K562 (cell line): ENCODE data around the gene MFAP5. TPM values are rescaled to one million over a fixed set of nuclear protein-coding genes. Genes with fewer than 3 reads are reported as not detected.

Experiments used
- CXXC5 ChIP-seq: fragments of 250-450 bp; sonication (Bioruptor Pico); IDR thresholded peaks from 2 replicates; pipeline ENCODE4 v1.8.0; 2022; ENCODE audit warnings: inconsistent platforms, mild to moderate bottlenecking, moderate library complexity
- FOXK1 ChIP-seq: sonication (generic); formaldehyde crosslinking; IDR thresholded peaks from 2 replicates; pipeline ENCODE4 v1.8.0; 2022; ENCODE audit warnings: missing genetic modification reagents, mild to moderate bottlenecking, borderline replicate concordance
- MCM7 ChIP-seq, 2 experiments: fragments of 450-650 bp; IDR thresholded peaks; 2 replicates each; pipeline ENCODE4 v1.6.1; 2016 to 2018
- NCOR1 ChIP-seq: fragments of 450-650 bp; IDR thresholded peaks from 2 replicates; pipeline ENCODE4 v1.6.1; 2016; ENCODE audit warnings: mild to moderate bottlenecking, moderate library complexity
- PHF20 ChIP-seq: fragments of 450-650 bp; IDR thresholded peaks from 2 replicates; pipeline ENCODE4 v1.6.1; 2018; ENCODE audit not compliant: partially characterized antibody
- PTRF ChIP-seq: fragments of 450-650 bp; IDR thresholded peaks from 2 replicates; pipeline ENCODE4 v1.6.1; 2016; ENCODE audit warnings: mild to moderate bottlenecking, missing genetic modification characterization, missing compliant biosample characterization
- SAFB ChIP-seq: fragments of 200-400 bp; formaldehyde crosslinking; IDR thresholded peaks from 2 replicates; pipeline ENCODE4 v1.6.1; 2017; ENCODE audit warnings: low read depth, low read length, borderline replicate concordance
- TBP ChIP-seq: optimal IDR thresholded peaks from 2 replicates; pipeline ENCODE3; 2011; ENCODE audit warnings: low read depth, low read length, improper control_type of control experiment
- ZNF507 ChIP-seq: conservative IDR thresholded peaks from 2 replicates; pipeline ENCODE4 v1.6.1; 2017; ENCODE audit warnings: missing genetic modification characterization, missing compliant biosample characterization
- polyA plus RNA-seq, 8 experiments: library from polyadenylated mRNA; depleted of rRNA in 4 of 8; stranded (reverse) in 5 of 8; unstranded in 3 of 8; fragments of >200 nt; fragmentation: Nextera tagmentation in 2 of 8; fragmentation: Illumina TruSeq in 1 of 8; extraction: Ambion mirVana in 2 of 8; extraction: Trizol in 1 of 8; gene quantifications; 2 replicates each; pipeline versions ENCODE4 v1.2.1 to v1.2.3, GENCODE V29; 2011 to 2014; ENCODE audit warnings: inconsistent platforms in 1 of 8, missing spikeins in 1 of 8
- total RNA-seq, 7 experiments: library from RNA; depleted of rRNA in 6 of 7; stranded (reverse); fragments of >200 nt in 6 of 7; fragmentation: Illumina TruSeq in 2 of 7; extraction: Trizol in 2 of 7; gene quantifications; 2 replicates each; pipeline versions ENCODE4 v1.2.1 to v1.2.3, GENCODE V29; 2011 to 2021; ENCODE audit warnings: low replicate concordance in 1 of 7
- TF ChIP-seq, protein P1 (sequence below), 2 experiments: fragments of 450-650 bp in 1 of 2; sonication (generic) in 1 of 2; formaldehyde crosslinking in 1 of 2; IDR thresholded peaks; 2 replicates each; pipeline versions ENCODE4 v1.7.1 to v1.9.0; 2016 to 2022; ENCODE audit warnings: inconsistent platforms in 1 of 2, mild to moderate bottlenecking in 1 of 2, missing genetic modification reagents in 1 of 2
- TF ChIP-seq, protein P2 (sequence below): sonication (generic); formaldehyde crosslinking; IDR thresholded peaks from 2 replicates; pipeline ENCODE4 v1.8.1; 2022; ENCODE audit warnings: missing genetic modification reagents

MFAP5 gene
- total and polyA plus RNA-seq, 9 of the 15 experiments (the other 6 are each of a cell fraction or from before 2014, with no cell fraction given) = not detected

GRCh38 chr12:8642775-8643174, 19.9 kb downstream of the MFAP5 start (continued):
- TF ChIP-seq, protein P1, sequence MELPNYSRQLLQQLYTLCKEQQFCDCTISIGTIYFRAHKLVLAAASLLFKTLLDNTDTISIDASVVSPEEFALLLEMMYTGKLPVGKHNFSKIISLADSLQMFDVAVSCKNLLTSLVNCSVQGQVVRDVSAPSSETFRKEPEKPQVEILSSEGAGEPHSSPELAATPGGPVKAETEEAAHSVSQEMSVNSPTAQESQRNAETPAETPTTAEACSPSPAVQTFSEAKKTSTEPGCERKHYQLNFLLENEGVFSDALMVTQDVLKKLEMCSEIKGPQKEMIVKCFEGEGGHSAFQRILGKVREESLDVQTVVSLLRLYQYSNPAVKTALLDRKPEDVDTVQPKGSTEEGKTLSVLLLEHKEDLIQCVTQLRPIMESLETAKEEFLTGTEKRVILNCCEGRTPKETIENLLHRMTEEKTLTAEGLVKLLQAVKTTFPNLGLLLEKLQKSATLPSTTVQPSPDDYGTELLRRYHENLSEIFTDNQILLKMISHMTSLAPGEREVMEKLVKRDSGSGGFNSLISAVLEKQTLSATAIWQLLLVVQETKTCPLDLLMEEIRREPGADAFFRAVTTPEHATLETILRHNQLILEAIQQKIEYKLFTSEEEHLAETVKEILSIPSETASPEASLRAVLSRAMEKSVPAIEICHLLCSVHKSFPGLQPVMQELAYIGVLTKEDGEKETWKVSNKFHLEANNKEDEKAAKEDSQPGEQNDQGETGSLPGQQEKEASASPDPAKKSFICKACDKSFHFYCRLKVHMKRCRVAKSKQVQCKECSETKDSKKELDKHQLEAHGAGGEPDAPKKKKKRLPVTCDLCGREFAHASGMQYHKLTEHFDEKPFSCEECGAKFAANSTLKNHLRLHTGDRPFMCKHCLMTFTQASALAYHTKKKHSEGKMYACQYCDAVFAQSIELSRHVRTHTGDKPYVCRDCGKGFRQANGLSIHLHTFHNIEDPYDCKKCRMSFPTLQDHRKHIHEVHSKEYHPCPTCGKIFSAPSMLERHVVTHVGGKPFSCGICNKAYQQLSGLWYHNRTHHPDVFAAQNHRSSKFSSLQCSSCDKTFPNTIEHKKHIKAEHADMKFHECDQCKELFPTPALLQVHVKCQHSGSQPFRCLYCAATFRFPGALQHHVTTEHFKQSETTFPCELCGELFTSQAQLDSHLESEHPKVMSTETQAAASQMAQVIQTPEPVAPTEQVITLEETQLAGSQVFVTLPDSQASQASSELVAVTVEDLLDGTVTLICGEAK (IDR thresholded peaks at IDR 0.05) = no peak
- TF ChIP-seq, protein P1 (CRISPR knock-in tag; IDR thresholded peaks at IDR 0.05) = no peak
- peak; percentile 33; the same call in 1 of the 2 replicates for TF ChIP-seq CXXC5 (CRISPR knock-in tag)
- TF ChIP-seq ZNF507 (tag) = no peak
- TF ChIP-seq PHF20 = no peak
- TF ChIP-seq, protein P2, sequence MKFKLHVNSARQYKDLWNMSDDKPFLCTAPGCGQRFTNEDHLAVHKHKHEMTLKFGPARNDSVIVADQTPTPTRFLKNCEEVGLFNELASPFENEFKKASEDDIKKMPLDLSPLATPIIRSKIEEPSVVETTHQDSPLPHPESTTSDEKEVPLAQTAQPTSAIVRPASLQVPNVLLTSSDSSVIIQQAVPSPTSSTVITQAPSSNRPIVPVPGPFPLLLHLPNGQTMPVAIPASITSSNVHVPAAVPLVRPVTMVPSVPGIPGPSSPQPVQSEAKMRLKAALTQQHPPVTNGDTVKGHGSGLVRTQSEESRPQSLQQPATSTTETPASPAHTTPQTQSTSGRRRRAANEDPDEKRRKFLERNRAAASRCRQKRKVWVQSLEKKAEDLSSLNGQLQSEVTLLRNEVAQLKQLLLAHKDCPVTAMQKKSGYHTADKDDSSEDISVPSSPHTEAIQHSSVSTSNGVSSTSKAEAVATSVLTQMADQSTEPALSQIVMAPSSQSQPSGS = no peak
- TF ChIP-seq FOXK1 (CRISPR knock-in tag) = no peak
- TF ChIP-seq SAFB = 0 out of 2 replicates have a peak, but pooled peaks have one; percentile 50
- TF ChIP-seq TBP = no peak
- peak in 1 of 2 experiments; percentile 99; a peak in 2 of 4 replicates for TF ChIP-seq MCM7 (IDR thresholded peaks at IDR 0.05)
- TF ChIP-seq PTRF (tag) = no peak
- TF ChIP-seq NCOR1 = no peak
